ENCODE data around the gene HNRNPH1. TPM values are rescaled to one million over a fixed set of nuclear protein-coding genes. Genes with fewer than 3 reads are reported as not detected.

The HNRNPH1 gene
- total RNA-seq, 1 experiment from 2014 or later = 529 TPM

- DNase-seq (ENCODE audit: low spot score) = no peak
These were observed 18.2 kb downstream of the HNRNPH1 start for GRCh38 chr5:179605026-179605833.

GRCh38 chr5:179603308-179603707 lies 20.2 kb downstream of the HNRNPH1 start:
- no peak for DNase-seq (ENCODE audit: low spot score)

- DNase-seq (ENCODE audit: low spot score) = no peak
These were observed 21.4 kb downstream of the HNRNPH1 start for GRCh38 chr5:179601871-179602625.

- DNase-seq (ENCODE audit: low spot score) = no peak
These were observed 23.5 kb downstream of the HNRNPH1 start for GRCh38 chr5:179599973-179600372.

GRCh38 chr5:179599566-179599965 lies 23.9 kb downstream of the HNRNPH1 start:
- no peak for DNase-seq (ENCODE audit: low spot score)

GRCh38 chr5:179599100-179599499 lies 24.4 kb downstream of the HNRNPH1 start:
- DNase-seq (ENCODE audit: low spot score) = no peak

- DNase-seq (ENCODE audit: low spot score) = no peak
These were observed 27.1 kb downstream of the HNRNPH1 start for GRCh38 chr5:179596421-179596820.

GRCh38 chr5:179595916-179596315 lies 27.6 kb downstream of the HNRNPH1 start:
- no peak for DNase-seq (ENCODE audit: low spot score)

GRCh38 chr5:179588166-179588565 lies 35.3 kb downstream of the HNRNPH1 start:
- DNase-seq (ENCODE audit: low spot score) = peak; percentile 19

- no peak for DNase-seq (ENCODE audit: low spot score)
These were observed 37.5 kb downstream of the HNRNPH1 start for GRCh38 chr5:179585941-179586401.

- no peak for DNase-seq (ENCODE audit: low spot score)
These were observed 46.0 kb downstream of the HNRNPH1 start for GRCh38 chr5:179577286-179577960.

- no peak for DNase-seq (ENCODE audit: low spot score)
These were observed 51.1 kb downstream of the HNRNPH1 start for GRCh38 chr5:179572386-179572785.

GRCh38 chr5:179568721-179569120 lies 54.8 kb downstream of the HNRNPH1 start:
- no peak for DNase-seq (ENCODE audit: low spot score)

- no peak for DNase-seq (ENCODE audit: low spot score)
These were observed 58.9 kb downstream of the HNRNPH1 start for GRCh38 chr5:179564526-179564925.

Other genes starting within 250 kb of the HNRNPH1 start
- gene RUFY1, start 73.1 kb downstream of the HNRNPH1 start, total RNA-seq (2014; rRNA removed; shearing (Covaris generic)) = 97.0 and 124 TPM in 2 replicates
- gene CBY3, start 57.4 kb upstream of the HNRNPH1 start, total RNA-seq (2014; rRNA removed; shearing (Covaris generic)) = not detected in 2 replicates
- gene CANX, start 75.3 kb upstream of the HNRNPH1 start, total RNA-seq (2014; rRNA removed; shearing (Covaris generic)) = 1,115 and 1,359 TPM in 2 replicates
- 18.1 and 18.9 TPM in 2 replicates for gene MAML1, start 109.2 kb upstream of the HNRNPH1 start, total RNA-seq (2014; rRNA removed; shearing (Covaris generic))
- gene LTC4S, start 170.3 kb upstream of the HNRNPH1 start, total RNA-seq (2014; rRNA removed; shearing (Covaris generic)) = 8.6 and 13.4 TPM in 2 replicates
- 352 and 377 TPM in 2 replicates for gene MGAT4B, start 183.2 kb upstream of the HNRNPH1 start, total RNA-seq (2014; rRNA removed; shearing (Covaris generic))
- 2,241 and 2,527 TPM in 2 replicates for gene SQSTM1, start 197.2 kb upstream of the HNRNPH1 start, total RNA-seq (2014; rRNA removed; shearing (Covaris generic))
- gene MRNIP, start 235.1 kb upstream of the HNRNPH1 start, total RNA-seq (2014; rRNA removed; shearing (Covaris generic)) = 11.9 and 15.9 TPM in 2 replicates

All from A172 (cell line).